HCT116 (cell line): ENCODE results near the gene ATP1A1. TPM values are rescaled to one million over a fixed set of nuclear protein-coding genes. Genes with fewer than 3 reads are reported as not detected.

Source experiments
- ATAC-seq: fragments of 200-7000 bp; cut with Tn5 transposase; 2 replicates; pipeline ENCODE4 v1.9.1; 2020; ENCODE audit warnings: mild to moderate bottlenecking, moderate library complexity
- BruUV-seq: library from RNA; stranded (reverse); fragments of 400-500 nt; replicated peaks from 2 replicates; lab custom pipeline; 2021; lab: Mats Ljungman, UMichigan
- CTCF ChIA-PET: fragments of 300-600 bp; sonication (Branson Sonifier 250); formaldehyde crosslinking; loops from one replicate; lab custom pipeline; 2021; ENCODE audit warnings: antibody characterized with exemption; lab: Charles Lee
- POLR2A ChIA-PET: fragments of 300-600, 350-600 bp; sonication (Branson Sonifier 250); formaldehyde crosslinking; loops from one replicate; lab custom pipeline; 2021; ENCODE audit warnings: antibody characterized with exemption; lab: Charles Lee
- RAD21 ChIA-PET, 2 experiments: fragments of 300-600 bp; sonication (Branson Sonifier 250); formaldehyde crosslinking; loops; one replicate each; lab custom pipeline; 2023; ENCODE audit warnings: low total read pairs in 2 of 2; ENCODE audit not compliant: uncharacterized antibody in 2 of 2, unreplicated experiment in 2 of 2, low non-redundant PET in 1 of 2; lab: Charles Lee
- DNase-seq: peaks from one replicate; pipeline ENCODE4 v3.0.0-alpha.2; 2010; ENCODE audit warnings: low read depth, low spot score
- H2AFZ ChIP-seq: fragments of 200-600 bp; shearing (Covaris generic), sonication (generic); 2 replicates; pipeline ENCODE4 v1.6.1; 2017; ENCODE audit warnings: low read depth, mixed run types, mixed read lengths, antibody characterized with exemption, low read length; ENCODE audit not compliant: poor library complexity, severe bottlenecking
- H3K27ac ChIP-seq: 2 replicates; pipeline ENCODE4 v1.5.1; 2012; ENCODE audit warnings: low read depth, low read length
- H3K27me3 ChIP-seq: fragments of 200-600 bp; sonication (generic); 2 replicates; pipeline ENCODE4 v1.6.1; 2016; ENCODE audit warnings: mixed run types, low read length, mixed read lengths; ENCODE audit not compliant: insufficient read depth
- H3K36me3 ChIP-seq, 2 experiments: fragments of 200-500 bp in 1 of 2; fragments of 200-600 bp in 1 of 2; sonication (Bioruptor generic) in 1 of 2; sonication (generic) in 1 of 2; 2 replicates each; pipeline versions ENCODE4 v1.5.1 to v1.6.1; 2014 to 2016; ENCODE audit warnings: low read length in 2 of 2, inconsistent platforms in 1 of 2, mixed read lengths in 1 of 2, mixed run types in 1 of 2; ENCODE audit not compliant: insufficient read depth in 2 of 2, control insufficient read depth in 1 of 2
- H3K4me1 ChIP-seq, 2 experiments: fragments of 200-600 bp in 1 of 2; sonication (generic) in 1 of 2; 2 replicates each; pipeline versions ENCODE4 v1.5.1 to v1.6.1; 2012 to 2017; ENCODE audit warnings: low read length in 2 of 2, inconsistent platforms in 1 of 2, mild to moderate bottlenecking in 1 of 2, mixed read lengths in 1 of 2, mixed run types in 1 of 2, moderate library complexity in 1 of 2; ENCODE audit not compliant: insufficient read depth in 2 of 2, control insufficient read depth in 1 of 2
- H3K4me2 ChIP-seq: fragments of 200-600 bp; sonication (generic); 2 replicates; pipeline ENCODE4 v1.6.1; 2017; ENCODE audit warnings: mixed run types, low read length, mixed read lengths
- H3K4me3 ChIP-seq, 2 experiments: fragments of 200-600 bp in 1 of 2; sonication (generic) in 1 of 2; replicated peaks in 1 of 2; 2 replicates each; pipeline ENCODE4 v1.5.1; 2011 to 2016; ENCODE audit warnings: low read length in 2 of 2, control low read depth in 1 of 2, low read depth in 1 of 2, mild to moderate bottlenecking in 1 of 2, mixed read lengths in 1 of 2, mixed run types in 1 of 2
- H3K79me2 ChIP-seq: fragments of 200-600 bp; sonication (generic); 2 replicates; pipeline ENCODE4 v1.6.1; 2017; ENCODE audit warnings: mild to moderate bottlenecking, mixed run types, low read length, moderate library complexity, mixed read lengths; ENCODE audit not compliant: insufficient read depth
- H3K9ac ChIP-seq: fragments of 200-600 bp; sonication (generic); 2 replicates; pipeline ENCODE4 v1.6.1; 2016; ENCODE audit warnings: low read length, mixed read lengths
- H3K9me2 ChIP-seq: fragments of 200-600 bp; sonication (generic), shearing (Covaris generic); 2 replicates; pipeline ENCODE4 v1.6.1; 2017; ENCODE audit warnings: mixed run types, mild to moderate bottlenecking, moderate library complexity; ENCODE audit not compliant: insufficient read depth
- H3K9me3 ChIP-seq, 2 experiments: fragments of 200-500 bp in 1 of 2; fragments of 200-600 bp in 1 of 2; sonication (Bioruptor generic) in 1 of 2; sonication (generic) in 1 of 2; 2 replicates each; pipeline ENCODE4 v1.6.1; 2014 to 2017; ENCODE audit warnings: low read length in 2 of 2, mixed read lengths in 2 of 2, inconsistent platforms in 1 of 2, low read depth in 1 of 2, mild to moderate bottlenecking in 1 of 2, mixed run types in 1 of 2, moderate library complexity in 1 of 2; ENCODE audit not compliant: control insufficient read depth in 1 of 2, insufficient read depth in 1 of 2
- H4K20me1 ChIP-seq: fragments of 200-600 bp; sonication (generic), shearing (Covaris generic); 2 replicates; pipeline ENCODE4 v1.6.1; 2017; ENCODE audit warnings: mixed run types, mild to moderate bottlenecking, moderate library complexity; ENCODE audit not compliant: insufficient read depth
- CBX3 ChIP-seq: IDR thresholded peaks from 2 replicates; pipeline ENCODE4 v1.6.1; 2012; ENCODE audit warnings: low read depth
- CEBPB ChIP-seq: IDR thresholded peaks from 2 replicates; pipeline ENCODE4 v1.6.1; 2012; ENCODE audit warnings: low read depth
- EGR1 ChIP-seq: IDR thresholded peaks from 2 replicates; pipeline ENCODE4 v1.6.1; 2012; ENCODE audit warnings: low read depth
- EZH2 ChIP-seq: fragments of 200-600 bp; sonication (generic); IDR thresholded peaks from 2 replicates; pipeline ENCODE4 v1.6.1; 2017; ENCODE audit warnings: antibody characterized with exemption, mixed run types
- FOSL1 ChIP-seq: IDR thresholded peaks from 2 replicates; pipeline ENCODE4 v1.6.1; 2012; ENCODE audit warnings: low read depth
- MAX ChIP-seq: IDR thresholded peaks from 2 replicates; pipeline ENCODE4 v1.6.1; 2012
- POLR2AphosphoS5 ChIP-seq: IDR thresholded peaks from 2 replicates; pipeline ENCODE4 v1.6.1; 2011; ENCODE audit warnings: mild to moderate bottlenecking, low read depth, low read length, moderate library complexity
- REST ChIP-seq: IDR thresholded peaks from 2 replicates; pipeline ENCODE4 v1.6.1; 2012; ENCODE audit warnings: low read depth
- SIN3A ChIP-seq: IDR thresholded peaks from 2 replicates; pipeline ENCODE4 v1.6.1; 2012; ENCODE audit warnings: low read depth
- SP1 ChIP-seq: IDR thresholded peaks from 2 replicates; pipeline ENCODE4 v1.6.1; 2012; ENCODE audit warnings: low read depth
- TCF7L2 ChIP-seq: IDR thresholded peaks from 2 replicates; pipeline ENCODE4 v1.7.0; 2011; ENCODE audit warnings: borderline replicate concordance, inconsistent platforms; ENCODE audit not compliant: insufficient read depth, insufficient read length; ENCODE audit errors: extremely low read depth
- ZBTB33 ChIP-seq: IDR thresholded peaks from 2 replicates; pipeline ENCODE4 v1.6.1; 2011; ENCODE audit warnings: mild to moderate bottlenecking, low read length, moderate library complexity; ENCODE audit not compliant: insufficient replicate concordance; ENCODE audit errors: extremely low read depth
- intact Hi-C: fragments of 100-400 bp; cut with micrococcal nuclease; formaldehyde crosslinking; loops from 2 replicates; pipeline ENCODE4 v1.10.0; 2022
- total RNA-seq: library from RNA; stranded (reverse); gene quantifications from one replicate; pipeline ENCODE4 v1.2.1, GENCODE V29; 2021; ENCODE audit not compliant: unreplicated experiment

The ATP1A1 gene
- total RNA-seq, 1 experiment from 2014 or later, result 290 TPM

- H3K27ac ChIP-seq, result peak overlapping the region; percentile 38
- TF ChIP-seq CBX3 (no peak), FOSL1 (no peak), CEBPB (no peak), SIN3A (no peak), EGR1 (no peak), SP1 (no peak), TCF7L2 (no peak), ZBTB33 (no peak), EZH2 (no peak), MAX (no peak), REST (no peak), POLR2AphosphoS5 (no peak)
- TF ChIP-seq, all 23 proteins: peak for 0
- Histone ChIP-seq H3K4me2 (peak overlapping the region; percentile 83), H3K4me3 (peak overlapping the region; percentile 88 to 89), H2AFZ (no peak overlapping the region), H3K27me3 (no peaks in the 10 kb centered on the region), H3K79me2 (peaks cover 11% of the 10 kb centered on the region), H3K36me3 (no peaks in the 10 kb centered on the region), H3K9ac (peak overlapping the region; percentile 87), H3K9me3 (no peaks in the 10 kb centered on the region), H3K4me1 (peaks cover 8 to 28% of the 10 kb centered on the region in 2 experiments; a peak in 3 of 4 replicates), H4K20me1 (no peaks in the 10 kb centered on the region), H3K9me2 (no peaks in the 10 kb centered on the region)
- intact Hi-C loops, result no loop called here
- ATAC-seq (0 out of 2 replicates have a peak, but pooled peaks have one; percentile 9), DNase-seq (no peak)
- RAD21 ChIA-PET, result no interaction called here
- CTCF ChIA-PET, result interaction anchor here (1.7 kb wide), 1 partner anchor 68 kb away, joined by 6 read pairs; no protein-coding TSS in a partner anchor
- no TSS peak for BruUV-seq
- POLR2A ChIA-PET, result interaction anchor here (1.4 to 1.5 kb wide), 2 partner anchors 11 to 270 kb away, joined by 3 to 6 read pairs; no protein-coding TSS in a partner anchor
These were observed 44.6 kb downstream of the ATP1A1 start for GRCh38 chr1:116417678-116418077.
